ENCODE results near the gene SFRP2. TPM values are rescaled to one million over a fixed set of nuclear protein-coding genes. Genes with fewer than 3 reads are reported as not detected.
A peak's percentile ranks its signal among the peaks of the same experiment; 100 is the strongest.

SFRP2 gene
- total RNA-seq, 1 donor from 2014 or later: not detected

GRCh38 chr4:153777421-153777820 is 11.5 kb downstream of the SFRP2 start:
- no peak for DNase-seq (ENCODE audit: low read depth)
- no peak for TF ChIP-seq CTCF (conservative IDR thresholded peaks at IDR 0.05; ENCODE audit: low read depth, low read length)
- H3K4me3 ChIP-seq (ENCODE audit: low read depth, low read length): no peak overlapping the region

GRCh38 chr4:153776601-153777000 is 12.3 kb downstream of the SFRP2 start:
- no peak for DNase-seq (ENCODE audit: low read depth)
- no peak overlapping the region for H3K4me3 ChIP-seq (ENCODE audit: low read depth, low read length)
- TF ChIP-seq CTCF (conservative IDR thresholded peaks at IDR 0.05; ENCODE audit: low read depth, low read length): no peak

GRCh38 chr4:153773236-153773690 is 15.6 kb downstream of the SFRP2 start:
- no peak overlapping the region for H3K4me3 ChIP-seq (ENCODE audit: low read depth, low read length)
- peak; percentile 36 for TF ChIP-seq CTCF (conservative IDR thresholded peaks at IDR 0.05; ENCODE audit: low read depth, low read length)
- no peak for DNase-seq (ENCODE audit: low read depth)

GRCh38 chr4:153771046-153771445 is 17.8 kb downstream of the SFRP2 start:
- no peak overlapping the region for H3K4me3 ChIP-seq (ENCODE audit: low read depth, low read length)
- no peak for TF ChIP-seq CTCF (conservative IDR thresholded peaks at IDR 0.05; ENCODE audit: low read depth, low read length)
- no peak for DNase-seq (ENCODE audit: low read depth)

GRCh38 chr4:153766758-153767157 is 22.1 kb downstream of the SFRP2 start:
- no peak for DNase-seq (ENCODE audit: low read depth)
- no peak for TF ChIP-seq CTCF (conservative IDR thresholded peaks at IDR 0.05; ENCODE audit: low read depth, low read length)

GRCh38 chr4:153765894-153766293 is 23.0 kb downstream of the SFRP2 start:
- TF ChIP-seq CTCF (conservative IDR thresholded peaks at IDR 0.05; ENCODE audit: low read depth, low read length): no peak
- no peak overlapping the region for H3K4me3 ChIP-seq (ENCODE audit: low read depth, low read length)
- no peak for DNase-seq (ENCODE audit: low read depth)

More at GRCh38 chr4:153766758-153767157, 22.1 kb downstream of the SFRP2 start:
- no peak overlapping the region for H3K4me3 ChIP-seq (ENCODE audit: low read depth, low read length)

- no peak overlapping the region for H3K4me3 ChIP-seq (ENCODE audit: low read depth, low read length)
- no peak for TF ChIP-seq CTCF (conservative IDR thresholded peaks at IDR 0.05; ENCODE audit: low read depth, low read length)
- peak; percentile 48 for DNase-seq (ENCODE audit: low read depth)
Observed at GRCh38 chr4:153764601-153765368, 24.1 kb downstream of the SFRP2 start.
